ENCODE data around the gene UPK3A. TPM values are rescaled to one million over a fixed set of nuclear protein-coding genes. Genes with fewer than 3 reads are reported as not detected.

Gene UPK3A
- total RNA-seq, 1 donor from 2014 or later, result not detected

DNA sequence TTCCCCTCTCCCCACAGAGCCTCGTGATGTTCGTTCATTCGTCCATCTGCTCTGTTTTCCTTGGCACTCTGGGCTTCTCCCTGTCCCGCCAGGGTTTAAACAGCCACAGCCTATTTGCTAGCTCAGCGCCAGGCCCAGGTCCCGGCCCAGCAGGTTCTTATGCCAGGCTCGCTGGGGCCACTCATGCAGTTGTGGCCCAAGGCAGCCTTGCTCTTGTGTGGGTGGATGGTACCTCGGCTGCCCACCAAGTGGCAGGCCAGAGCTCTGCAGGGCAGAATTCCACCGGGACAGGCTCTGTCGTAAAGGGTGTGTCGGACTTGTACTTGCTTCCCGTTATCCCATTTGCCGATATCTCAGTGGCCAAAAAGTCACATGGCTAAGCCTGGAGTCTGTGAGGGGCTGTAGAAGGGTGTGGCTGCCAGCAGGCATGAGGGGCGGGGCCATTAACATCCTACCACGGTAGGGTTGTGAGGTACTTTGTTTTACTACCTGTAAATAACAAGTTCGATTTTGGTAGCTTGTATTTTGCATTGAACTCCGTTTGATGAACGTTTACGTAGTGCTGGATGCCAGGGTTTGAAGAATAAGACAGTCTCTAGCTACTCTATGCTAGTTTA is 32.9 kb downstream of the UPK3A start:
- DNase-seq (ENCODE audit: low spot score), result peak; percentile 31
- TF ChIP-seq, protein P1, sequence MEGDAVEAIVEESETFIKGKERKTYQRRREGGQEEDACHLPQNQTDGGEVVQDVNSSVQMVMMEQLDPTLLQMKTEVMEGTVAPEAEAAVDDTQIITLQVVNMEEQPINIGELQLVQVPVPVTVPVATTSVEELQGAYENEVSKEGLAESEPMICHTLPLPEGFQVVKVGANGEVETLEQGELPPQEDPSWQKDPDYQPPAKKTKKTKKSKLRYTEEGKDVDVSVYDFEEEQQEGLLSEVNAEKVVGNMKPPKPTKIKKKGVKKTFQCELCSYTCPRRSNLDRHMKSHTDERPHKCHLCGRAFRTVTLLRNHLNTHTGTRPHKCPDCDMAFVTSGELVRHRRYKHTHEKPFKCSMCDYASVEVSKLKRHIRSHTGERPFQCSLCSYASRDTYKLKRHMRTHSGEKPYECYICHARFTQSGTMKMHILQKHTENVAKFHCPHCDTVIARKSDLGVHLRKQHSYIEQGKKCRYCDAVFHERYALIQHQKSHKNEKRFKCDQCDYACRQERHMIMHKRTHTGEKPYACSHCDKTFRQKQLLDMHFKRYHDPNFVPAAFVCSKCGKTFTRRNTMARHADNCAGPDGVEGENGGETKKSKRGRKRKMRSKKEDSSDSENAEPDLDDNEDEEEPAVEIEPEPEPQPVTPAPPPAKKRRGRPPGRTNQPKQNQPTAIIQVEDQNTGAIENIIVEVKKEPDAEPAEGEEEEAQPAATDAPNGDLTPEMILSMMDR (IDR thresholded peaks at IDR 0.05; ENCODE audit: unreplicated experiment), result no peak
- H3K4me1 Mint-ChIP-seq (ENCODE audit: unreplicated experiment), result peaks cover 23% of the 10 kb centered on the region
- H3K27me3 Mint-ChIP-seq (ENCODE audit: unreplicated experiment), result peaks cover 6% of the 10 kb centered on the region
- no peaks in the 10 kb centered on the region for H3K9me3 Mint-ChIP-seq (ENCODE audit: unreplicated experiment)
- H3K4me3 Mint-ChIP-seq (ENCODE audit: unreplicated experiment), result no peak overlapping the region
- peak overlapping the region; percentile 91 for H3K27ac Mint-ChIP-seq (ENCODE audit: unreplicated experiment)
- peaks cover 2% of the 10 kb centered on the region for H3K36me3 Mint-ChIP-seq (ENCODE audit: low read depth, unreplicated experiment)

DNA sequence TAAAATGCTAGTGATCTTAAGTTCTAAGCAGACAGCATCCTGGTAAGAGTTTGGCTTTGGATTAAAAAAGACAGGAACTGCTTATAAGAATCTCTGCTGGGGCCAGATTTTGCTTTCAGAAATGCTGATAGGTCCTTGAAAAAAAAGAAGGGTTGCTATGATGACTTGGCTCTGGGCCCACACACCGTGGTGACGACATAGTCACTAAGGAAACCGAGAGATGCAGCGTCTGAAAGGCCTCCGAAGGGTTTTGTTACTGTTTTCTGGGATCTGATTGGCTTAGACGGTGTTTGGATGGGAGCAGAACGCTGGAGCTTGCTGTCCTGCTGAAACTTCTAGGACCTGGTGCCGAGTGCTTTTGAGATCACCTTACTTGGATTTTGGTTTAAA is 33.4 kb downstream of the UPK3A start:
- peaks cover 19% of the 10 kb centered on the region for H3K4me1 Mint-ChIP-seq (ENCODE audit: unreplicated experiment)
- H3K4me3 Mint-ChIP-seq (ENCODE audit: unreplicated experiment), result no peak overlapping the region
- peaks cover 4% of the 10 kb centered on the region for H3K36me3 Mint-ChIP-seq (ENCODE audit: low read depth, unreplicated experiment)
- TF ChIP-seq, protein P1 (IDR thresholded peaks at IDR 0.05; ENCODE audit: unreplicated experiment), result no peak
- no peaks in the 10 kb centered on the region for H3K9me3 Mint-ChIP-seq (ENCODE audit: unreplicated experiment)
- peaks cover 3% of the 10 kb centered on the region for H3K27me3 Mint-ChIP-seq (ENCODE audit: unreplicated experiment)
- H3K27ac Mint-ChIP-seq (ENCODE audit: unreplicated experiment), result peak overlapping the region; percentile 91
- DNase-seq (ENCODE audit: low spot score), result peak; percentile 40

DNA sequence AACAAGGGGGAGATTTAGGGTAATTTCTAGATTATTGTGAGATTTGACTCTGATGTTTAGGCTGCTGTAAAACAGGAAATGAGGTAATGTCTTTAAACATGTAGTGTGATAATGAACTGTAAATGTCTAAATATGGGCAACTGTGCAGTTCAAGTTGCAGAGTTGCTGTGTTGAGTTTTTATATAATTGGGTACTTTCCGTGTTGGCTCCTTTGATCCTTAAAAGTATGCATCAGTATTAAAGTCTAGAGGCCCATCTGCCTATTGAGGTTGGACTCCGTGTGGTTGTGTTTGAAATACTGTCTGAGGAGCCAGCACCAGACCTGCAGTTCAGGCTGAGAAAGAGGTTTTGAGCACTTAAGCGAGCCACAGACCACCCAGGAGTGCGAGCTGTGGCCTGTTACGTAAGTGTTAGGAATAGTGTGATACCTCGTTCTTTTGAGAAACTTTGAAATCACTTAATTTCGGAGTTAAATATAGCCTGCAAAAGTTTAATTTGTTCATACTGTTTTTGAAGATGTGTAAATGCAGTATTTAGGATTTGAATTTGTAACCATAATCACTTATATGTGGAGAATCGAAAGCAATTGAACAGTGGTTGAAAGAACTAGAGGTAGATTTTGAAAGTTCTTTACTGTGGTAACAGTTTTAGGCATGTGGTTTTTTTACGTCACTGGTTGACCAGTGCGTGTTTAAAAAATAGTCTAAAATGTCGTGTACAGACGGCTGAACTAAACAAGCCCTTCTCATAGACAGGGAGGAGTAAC is 34.0 kb downstream of the UPK3A start:
- Mint-ChIP-seq H3K9me3 (ENCODE audit: unreplicated experiment) (no peaks in the 10 kb centered on the region), H3K27ac (ENCODE audit: unreplicated experiment) (peak overlapping the region; percentile 91), H3K36me3 (ENCODE audit: low read depth, unreplicated experiment) (peaks cover 10% of the 10 kb centered on the region), H3K4me3 (ENCODE audit: unreplicated experiment) (no peak overlapping the region), H3K4me1 (ENCODE audit: unreplicated experiment) (peaks cover 15% of the 10 kb centered on the region), H3K27me3 (ENCODE audit: unreplicated experiment) (peaks cover 3% of the 10 kb centered on the region)
- DNase-seq (ENCODE audit: low spot score), result no peak
- TF ChIP-seq, protein P1 (IDR thresholded peaks at IDR 0.05; ENCODE audit: unreplicated experiment), result no peak

DNA sequence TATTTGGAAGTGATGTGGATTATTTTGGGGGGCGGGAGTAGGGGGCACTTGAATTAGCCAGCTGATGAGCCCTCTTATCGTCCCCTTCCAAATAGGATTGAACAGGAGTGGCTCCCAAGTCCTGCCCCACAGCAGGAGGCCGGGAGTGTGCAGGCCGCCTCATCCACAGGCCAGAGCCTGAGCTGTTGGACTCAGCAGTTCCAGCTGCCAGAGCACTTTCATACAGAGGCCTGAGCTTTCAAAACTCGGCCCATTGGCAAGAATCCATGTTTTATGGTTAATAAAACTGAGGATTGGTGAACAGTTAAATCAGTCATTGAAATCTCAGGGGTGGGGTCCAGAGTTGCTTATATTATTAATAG is 34.6 kb downstream of the UPK3A start:
- Mint-ChIP-seq H3K36me3 (ENCODE audit: low read depth, unreplicated experiment) (peaks cover 15% of the 10 kb centered on the region), H3K4me1 (ENCODE audit: unreplicated experiment) (peaks cover 10% of the 10 kb centered on the region), H3K27me3 (ENCODE audit: unreplicated experiment) (peaks cover 4% of the 10 kb centered on the region), H3K4me3 (ENCODE audit: unreplicated experiment) (no peak overlapping the region), H3K9me3 (ENCODE audit: unreplicated experiment) (no peaks in the 10 kb centered on the region), H3K27ac (ENCODE audit: unreplicated experiment) (no peak overlapping the region)
- no peak for DNase-seq (ENCODE audit: low spot score)
- TF ChIP-seq, protein P1 (IDR thresholded peaks at IDR 0.05; ENCODE audit: unreplicated experiment), result no peak

DNA sequence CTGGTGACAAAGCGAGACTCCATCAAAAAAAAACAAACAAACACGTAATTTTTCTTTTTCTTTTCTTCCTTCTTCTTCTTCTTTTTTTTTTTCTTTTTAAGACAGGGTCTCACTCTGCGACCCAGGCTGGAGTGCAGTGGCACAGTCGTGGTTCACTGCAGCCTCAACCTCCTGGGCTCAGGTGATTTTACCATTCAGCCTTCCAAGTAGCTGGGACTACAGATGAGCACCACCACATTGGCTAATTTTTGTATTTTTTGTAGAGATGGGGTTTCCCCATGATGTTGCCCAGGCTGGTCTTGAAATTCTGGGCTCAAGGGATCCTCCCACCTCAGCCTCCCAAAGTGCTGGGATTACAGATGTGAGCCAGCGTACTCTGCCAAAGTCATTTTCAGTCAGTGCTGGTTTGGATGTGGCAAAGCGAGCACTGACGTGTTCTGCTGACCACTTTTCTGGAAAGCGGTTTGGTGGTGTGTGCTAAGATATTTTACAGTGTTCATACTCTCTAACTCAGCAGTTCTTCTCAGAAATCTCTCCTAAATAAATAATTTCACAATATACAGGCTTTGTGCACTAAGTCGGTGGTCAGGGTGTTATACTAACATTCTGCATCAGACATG is 35.7 kb downstream of the UPK3A start:
- Mint-ChIP-seq H3K27ac (ENCODE audit: unreplicated experiment) (no peak overlapping the region), H3K4me1 (ENCODE audit: unreplicated experiment) (peaks cover 11% of the 10 kb centered on the region), H3K9me3 (ENCODE audit: unreplicated experiment) (no peaks in the 10 kb centered on the region), H3K4me3 (ENCODE audit: unreplicated experiment) (no peak overlapping the region), H3K36me3 (ENCODE audit: low read depth, unreplicated experiment) (peaks cover 23% of the 10 kb centered on the region), H3K27me3 (ENCODE audit: unreplicated experiment) (peaks cover 9% of the 10 kb centered on the region)
- TF ChIP-seq, protein P1 (IDR thresholded peaks at IDR 0.05; ENCODE audit: unreplicated experiment), result no peak
- no peak for DNase-seq (ENCODE audit: low spot score)
